GM18951 (cell line): ENCODE results near the gene RANGRF.

Experiments
- POLR2A ChIP-seq: IDR thresholded peaks from 4 replicates; pipeline ENCODE4 v1.6.1; 2011; ENCODE audit warnings: mild to moderate bottlenecking; ENCODE audit not compliant: insufficient read length, insufficient read depth; ENCODE audit errors: extremely low read depth
- in situ Hi-C: fragments of 300-500 bp; cut with MboI; formaldehyde crosslinking; loops from one replicate; pipeline ENCODE4 v1.12.0; 2022; ENCODE audit warnings: low sequenced_read_pairs, mixed read lengths, inconsistent platforms; ENCODE audit not compliant: unreplicated experiment

The RANGRF gene

GRCh38 chr17:8333281-8333680 lies 44.8 kb downstream of the RANGRF start:
- TF ChIP-seq POLR2A = no peak
- in situ Hi-C loops = no loop called here

GRCh38 chr17:8337802-8338752 lies 49.6 kb downstream of the RANGRF start:
- in situ Hi-C loops = no loop called here
- no peak for TF ChIP-seq POLR2A

- no peak for TF ChIP-seq POLR2A
- in situ Hi-C loops = no loop called here
Observed at GRCh38 chr17:8338753-8339140, 50.3 kb downstream of the RANGRF start.

GRCh38 chr17:8339540-8339939 lies 51.1 kb downstream of the RANGRF start, which contains the start of gene ODF4:
Gene ODF4 (plus strand): TSS chr17:8339840. CDS start chr17:8340052, 212 bp downstream.
- TF ChIP-seq POLR2A = no peak
- in situ Hi-C loops = no loop called here
